ENCODE data around the gene KIF5B. TPM values are rescaled to one million over a fixed set of nuclear protein-coding genes. Genes with fewer than 3 reads are reported as not detected.
"Not testable (repeated sequence)": the region's sequence is repeated elsewhere in the genome, so short reads cannot be mapped to it uniquely, and the experiment has no call there.

The KIF5B gene
- total RNA-seq, 1 donor from 2014 or later = 103 TPM

GRCh38 chr10:31978156-31978483 is 78.1 kb downstream of the KIF5B start:
- TF ChIP-seq CTCF (IDR thresholded peaks at IDR 0.05) = no peak
- Mint-ChIP-seq H3K4me1 (ENCODE audit: unreplicated experiment) (no peaks in the 10 kb centered on the region), H3K36me3 (ENCODE audit: unreplicated experiment) (no peaks in the 10 kb centered on the region), H3K27ac (ENCODE audit: unreplicated experiment) (no peak overlapping the region), H3K4me3 (ENCODE audit: unreplicated experiment) (no peak overlapping the region), H3K27me3 (ENCODE audit: unreplicated experiment) (no peaks in the 10 kb centered on the region), H3K9me3 (ENCODE audit: unreplicated experiment) (peaks cover 4% of the 10 kb centered on the region)
- DNase-seq (ENCODE audit: extremely low spot score, unreplicated experiment) = no peak

GRCh38 chr10:31977440-31978155 is 78.6 kb downstream of the KIF5B start:
- Mint-ChIP-seq H3K27me3 (ENCODE audit: unreplicated experiment) (no peaks in the 10 kb centered on the region), H3K4me3 (ENCODE audit: unreplicated experiment) (no peak overlapping the region), H3K9me3 (ENCODE audit: unreplicated experiment) (peaks cover 4% of the 10 kb centered on the region), H3K27ac (ENCODE audit: unreplicated experiment) (no peak overlapping the region), H3K4me1 (ENCODE audit: unreplicated experiment) (no peaks in the 10 kb centered on the region), H3K36me3 (ENCODE audit: unreplicated experiment) (no peaks in the 10 kb centered on the region)
- DNase-seq (ENCODE audit: extremely low spot score, unreplicated experiment) = no peak
- TF ChIP-seq CTCF (IDR thresholded peaks at IDR 0.05) = no peak

GRCh38 chr10:31975157-31975765 is 81.0 kb downstream of the KIF5B start:
- no peak overlapping the region for H3K27ac Mint-ChIP-seq (ENCODE audit: unreplicated experiment)

GRCh38 chr10:31974434-31975124 is 81.6 kb downstream of the KIF5B start:
- Mint-ChIP-seq H3K4me1 (ENCODE audit: unreplicated experiment) (no peaks in the 10 kb centered on the region), H3K4me3 (ENCODE audit: unreplicated experiment) (no peak overlapping the region), H3K9me3 (ENCODE audit: unreplicated experiment) (no peaks in the 10 kb centered on the region), H3K36me3 (ENCODE audit: unreplicated experiment) (no peaks in the 10 kb centered on the region), H3K27me3 (ENCODE audit: unreplicated experiment) (no peaks in the 10 kb centered on the region), H3K27ac (ENCODE audit: unreplicated experiment) (no peak overlapping the region)
- TF ChIP-seq CTCF (IDR thresholded peaks at IDR 0.05) = no peak
- DNase-seq (ENCODE audit: extremely low spot score, unreplicated experiment) = no peak

More at GRCh38 chr10:31975157-31975765, 81.0 kb downstream of the KIF5B start:
- no peak for DNase-seq (ENCODE audit: extremely low spot score, unreplicated experiment)
- Mint-ChIP-seq H3K4me3 (ENCODE audit: unreplicated experiment) (no peak overlapping the region), H3K9me3 (ENCODE audit: unreplicated experiment) (no peaks in the 10 kb centered on the region), H3K27me3 (ENCODE audit: unreplicated experiment) (no peaks in the 10 kb centered on the region), H3K4me1 (ENCODE audit: unreplicated experiment) (no peaks in the 10 kb centered on the region), H3K36me3 (ENCODE audit: unreplicated experiment) (no peaks in the 10 kb centered on the region)
- no peak for TF ChIP-seq CTCF (IDR thresholded peaks at IDR 0.05)

GRCh38 chr10:31972519-31973041 is 83.6 kb downstream of the KIF5B start:
- Mint-ChIP-seq H3K4me1 (ENCODE audit: unreplicated experiment) (no peaks in the 10 kb centered on the region), H3K4me3 (ENCODE audit: unreplicated experiment) (no peak overlapping the region), H3K27ac (ENCODE audit: unreplicated experiment) (no peak overlapping the region), H3K27me3 (ENCODE audit: unreplicated experiment) (no peaks in the 10 kb centered on the region), H3K36me3 (ENCODE audit: unreplicated experiment) (no peaks in the 10 kb centered on the region), H3K9me3 (ENCODE audit: unreplicated experiment) (no peaks in the 10 kb centered on the region)
- no peak for TF ChIP-seq CTCF (IDR thresholded peaks at IDR 0.05)
- no peak for DNase-seq (ENCODE audit: extremely low spot score, unreplicated experiment)

- not testable (repeated sequence) for DNase-seq (ENCODE audit: extremely low spot score, unreplicated experiment); H3K9me3 Mint-ChIP-seq (ENCODE audit: unreplicated experiment); H3K36me3 Mint-ChIP-seq (ENCODE audit: unreplicated experiment); H3K27me3 Mint-ChIP-seq (ENCODE audit: unreplicated experiment); H3K27ac Mint-ChIP-seq (ENCODE audit: unreplicated experiment); H3K4me1 Mint-ChIP-seq (ENCODE audit: unreplicated experiment); H3K4me3 Mint-ChIP-seq (ENCODE audit: unreplicated experiment)
These were observed 86.4 kb downstream of the KIF5B start for GRCh38 chr10:31969847-31970246.
